Measurements from ENCODE around the gene HBQ1.
"Not testable (repeated sequence)": the region's sequence is repeated elsewhere in the genome, so short reads cannot be mapped to it uniquely, and the experiment has no call there.

Gene HBQ1

GRCh38 chr16:170788-171187 is 9.5 kb upstream of the HBQ1 start:
- no peak for TF ChIP-seq POLR2A (IDR thresholded peaks at IDR 0.05; ENCODE audit: extremely low read depth, insufficient read length)
- TF ChIP-seq CTCF (IDR thresholded peaks at IDR 0.05; ENCODE audit: low read depth, low read length): no peak
- TF ChIP-seq MYC (IDR thresholded peaks at IDR 0.05; ENCODE audit: low read depth, low read length): no peak
- TF ChIP-seq MAX (IDR thresholded peaks at IDR 0.05; ENCODE audit: low read depth, low read length): no peak
- no peak overlapping the region for H3K4me3 ChIP-seq (ENCODE audit: low read depth, low read length)
- no peak for DNase-seq (ENCODE audit: low read depth)

DNA sequence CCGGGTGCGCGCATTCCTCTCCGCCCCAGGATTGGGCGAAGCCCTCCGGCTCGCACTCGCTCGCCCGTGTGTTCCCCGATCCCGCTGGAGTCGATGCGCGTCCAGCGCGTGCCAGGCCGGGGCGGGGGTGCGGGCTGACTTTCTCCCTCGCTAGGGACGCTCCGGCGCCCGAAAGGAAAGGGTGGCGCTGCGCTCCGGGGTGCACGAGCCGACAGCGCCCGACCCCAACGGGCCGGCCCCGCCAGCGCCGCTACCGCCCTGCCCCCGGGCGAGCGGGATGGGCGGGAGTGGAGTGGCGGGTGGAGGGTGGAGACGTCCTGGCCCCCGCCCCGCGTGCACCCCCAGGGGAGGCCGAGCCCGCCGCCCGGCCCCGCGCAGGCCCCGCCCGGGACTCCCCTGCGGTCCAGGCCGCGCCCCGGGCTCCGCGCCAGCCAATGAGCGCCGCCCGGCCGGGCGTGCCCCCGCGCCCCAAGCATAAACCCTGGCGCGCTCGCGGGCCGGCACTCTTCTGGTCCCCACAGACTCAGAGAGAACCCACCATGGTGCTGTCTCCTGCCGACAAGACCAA is 7.8 kb upstream of the HBQ1 start, which contains the start of gene HBA2:
Gene HBA2 (plus strand): TSS at position 503 of the 568 bp plus-strand sequence. CDS start 37 bp downstream, at position 540.
- H3K4me3 ChIP-seq (ENCODE audit: low read depth, low read length); DNase-seq (ENCODE audit: low read depth): not testable (repeated sequence)

- not testable (repeated sequence) for DNase-seq (ENCODE audit: low read depth); H3K4me3 ChIP-seq (ENCODE audit: low read depth, low read length)
Measured at GRCh38 chr16:173211-173854, 6.9 kb upstream of the HBQ1 start.

DNA sequence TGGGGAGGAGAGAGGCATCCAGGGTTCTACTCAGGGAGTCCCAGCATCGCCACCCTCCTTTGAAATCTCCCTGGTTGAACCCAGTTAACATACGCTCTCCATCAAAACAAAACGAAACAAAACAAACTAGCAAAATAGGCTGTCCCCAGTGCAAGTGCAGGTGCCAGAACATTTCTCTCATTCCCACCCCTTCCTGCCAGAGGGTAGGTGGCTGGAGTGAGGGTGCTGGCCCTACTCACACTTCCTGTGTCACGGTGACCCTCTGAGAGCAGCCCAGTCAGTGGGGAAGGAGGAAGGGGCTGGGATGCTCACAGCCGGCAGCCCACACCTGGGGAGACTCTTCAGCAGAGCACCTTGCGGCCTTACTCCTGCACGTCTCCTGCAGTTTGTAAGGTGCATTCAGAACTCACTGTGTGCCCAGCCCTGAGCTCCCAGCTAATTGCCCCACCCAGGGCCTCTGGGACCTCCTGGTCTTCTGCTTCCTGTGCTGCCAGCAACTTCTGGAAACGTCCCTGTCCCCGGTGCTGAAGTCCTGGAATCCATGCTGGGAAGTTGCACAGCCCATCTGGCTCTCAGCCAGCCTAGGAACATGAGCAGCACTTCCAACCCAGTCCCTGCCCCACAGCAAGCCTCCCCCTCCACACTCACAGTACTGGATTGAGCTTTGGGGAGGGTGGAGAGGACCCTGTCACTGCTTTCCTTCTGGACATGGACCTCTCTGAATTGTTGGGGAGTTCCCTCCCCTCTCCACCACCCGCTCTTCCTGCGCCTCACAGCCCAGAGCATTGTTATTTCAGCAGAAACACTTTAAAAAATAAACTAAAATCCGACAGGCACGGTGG is 6.1 kb upstream of the HBQ1 start:
- not testable (repeated sequence) for H3K4me3 ChIP-seq (ENCODE audit: low read depth, low read length); DNase-seq (ENCODE audit: low read depth)

- TF ChIP-seq MYC (IDR thresholded peaks at IDR 0.05; ENCODE audit: low read depth, low read length) (no peak), CTCF (IDR thresholded peaks at IDR 0.05; ENCODE audit: low read depth, low read length) (no peak), MAX (IDR thresholded peaks at IDR 0.05; ENCODE audit: low read depth, low read length) (no peak), POLR2A (IDR thresholded peaks at IDR 0.05; ENCODE audit: extremely low read depth, insufficient read length) (no peak)
Measured at GRCh38 chr16:175011-175949, 5.0 kb upstream of the HBQ1 start.

GRCh38 chr16:176006-176405 is 4.3 kb upstream of the HBQ1 start:
- H3K4me3 ChIP-seq (ENCODE audit: low read depth, low read length); DNase-seq (ENCODE audit: low read depth): not testable (repeated sequence)

More at GRCh38 chr16:175011-175949, 5.0 kb upstream of the HBQ1 start:
- H3K4me3 ChIP-seq (ENCODE audit: low read depth, low read length): no peak overlapping the region
- DNase-seq (ENCODE audit: low read depth): no peak

DNA sequence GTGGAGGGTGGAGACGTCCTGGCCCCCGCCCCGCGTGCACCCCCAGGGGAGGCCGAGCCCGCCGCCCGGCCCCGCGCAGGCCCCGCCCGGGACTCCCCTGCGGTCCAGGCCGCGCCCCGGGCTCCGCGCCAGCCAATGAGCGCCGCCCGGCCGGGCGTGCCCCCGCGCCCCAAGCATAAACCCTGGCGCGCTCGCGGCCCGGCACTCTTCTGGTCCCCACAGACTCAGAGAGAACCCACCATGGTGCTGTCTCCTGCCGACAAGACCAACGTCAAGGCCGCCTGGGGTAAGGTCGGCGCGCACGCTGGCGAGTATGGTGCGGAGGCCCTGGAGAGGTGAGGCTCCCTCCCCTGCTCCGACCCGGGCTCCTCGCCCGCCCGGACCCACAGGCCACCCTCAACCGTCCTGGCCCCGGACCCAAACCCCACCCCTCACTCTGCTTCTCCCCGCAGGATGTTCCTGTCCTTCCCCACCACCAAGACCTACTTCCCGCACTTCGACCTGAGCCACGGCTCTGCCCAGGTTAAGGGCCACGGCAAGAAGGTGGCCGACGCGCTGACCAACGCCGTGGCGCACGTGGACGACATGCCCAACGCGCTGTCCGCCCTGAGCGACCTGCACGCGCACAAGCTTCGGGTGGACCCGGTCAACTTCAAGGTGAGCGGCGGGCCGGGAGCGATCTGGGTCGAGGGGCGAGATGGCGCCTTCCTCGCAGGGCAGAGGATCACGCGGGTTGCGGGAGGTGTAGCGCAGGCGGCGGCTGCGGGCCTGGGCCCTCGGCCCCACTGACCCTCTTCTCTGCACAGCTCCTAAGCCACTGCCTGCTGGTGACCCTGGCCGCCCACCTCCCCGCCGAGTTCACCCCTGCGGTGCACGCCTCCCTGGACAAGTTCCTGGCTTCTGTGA is 3.5 kb upstream of the HBQ1 start, which contains the start of gene HBA1:
Gene HBA1 (plus strand): TSS at position 204 of the 906 bp plus-strand sequence. CDS start 37 bp downstream, at position 241.
- H3K4me3 ChIP-seq (ENCODE audit: low read depth, low read length); DNase-seq (ENCODE audit: low read depth): not testable (repeated sequence)

DNA sequence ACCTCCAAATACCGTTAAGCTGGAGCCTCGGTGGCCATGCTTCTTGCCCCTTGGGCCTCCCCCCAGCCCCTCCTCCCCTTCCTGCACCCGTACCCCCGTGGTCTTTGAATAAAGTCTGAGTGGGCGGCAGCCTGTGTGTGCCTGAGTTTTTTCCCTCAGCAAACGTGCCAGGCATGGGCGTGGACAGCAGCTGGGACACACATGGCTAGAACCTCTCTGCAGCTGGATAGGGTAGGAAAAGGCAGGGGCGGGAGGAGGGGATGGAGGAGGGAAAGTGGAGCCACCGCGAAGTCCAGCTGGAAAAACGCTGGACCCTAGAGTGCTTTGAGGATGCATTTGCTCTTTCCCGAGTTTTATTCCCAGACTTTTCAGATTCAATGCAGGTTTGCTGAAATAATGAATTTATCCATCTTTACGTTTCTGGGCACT is 2.9 kb upstream of the HBQ1 start:
- no peak overlapping the region for H3K4me3 ChIP-seq (ENCODE audit: low read depth, low read length)
- TF ChIP-seq CTCF (IDR thresholded peaks at IDR 0.05; ENCODE audit: low read depth, low read length) (no peak), MYC (IDR thresholded peaks at IDR 0.05; ENCODE audit: low read depth, low read length) (no peak), POLR2A (IDR thresholded peaks at IDR 0.05; ENCODE audit: extremely low read depth, insufficient read length) (no peak), MAX (IDR thresholded peaks at IDR 0.05; ENCODE audit: low read depth, low read length) (no peak)
- no peak for DNase-seq (ENCODE audit: low read depth)

Measured in NB4 (cell line).